Stomach (tissue), 4 donors: ENCODE data around the gene NCOA4.

Experiments used
- POLR2AphosphoS5 ChIP-seq, 3 donors: sonication (generic); formaldehyde crosslinking; IDR thresholded peaks; one replicate each; pipeline ENCODE4 v1.6.1; 2016; ENCODE audit warnings: antibody characterized with exemption in 3 of 3
- TF ChIP-seq, protein P1 (sequence below), 7 experiments: fragments of 450-650 bp in 4 of 7; fragments of 200-600 bp in 3 of 7; sonication (generic) in 3 of 7; IDR thresholded peaks; one replicate each; pipeline ENCODE4 v1.5.1; 2016 to 2019; ENCODE audit warnings: antibody characterized with exemption in 7 of 7, control low read depth in 2 of 7, mild to moderate bottlenecking in 1 of 7

GRCh38 chr10:46053534-46054434, 23.4 kb upstream of the NCOA4 start:
- TF ChIP-seq, protein P1, sequence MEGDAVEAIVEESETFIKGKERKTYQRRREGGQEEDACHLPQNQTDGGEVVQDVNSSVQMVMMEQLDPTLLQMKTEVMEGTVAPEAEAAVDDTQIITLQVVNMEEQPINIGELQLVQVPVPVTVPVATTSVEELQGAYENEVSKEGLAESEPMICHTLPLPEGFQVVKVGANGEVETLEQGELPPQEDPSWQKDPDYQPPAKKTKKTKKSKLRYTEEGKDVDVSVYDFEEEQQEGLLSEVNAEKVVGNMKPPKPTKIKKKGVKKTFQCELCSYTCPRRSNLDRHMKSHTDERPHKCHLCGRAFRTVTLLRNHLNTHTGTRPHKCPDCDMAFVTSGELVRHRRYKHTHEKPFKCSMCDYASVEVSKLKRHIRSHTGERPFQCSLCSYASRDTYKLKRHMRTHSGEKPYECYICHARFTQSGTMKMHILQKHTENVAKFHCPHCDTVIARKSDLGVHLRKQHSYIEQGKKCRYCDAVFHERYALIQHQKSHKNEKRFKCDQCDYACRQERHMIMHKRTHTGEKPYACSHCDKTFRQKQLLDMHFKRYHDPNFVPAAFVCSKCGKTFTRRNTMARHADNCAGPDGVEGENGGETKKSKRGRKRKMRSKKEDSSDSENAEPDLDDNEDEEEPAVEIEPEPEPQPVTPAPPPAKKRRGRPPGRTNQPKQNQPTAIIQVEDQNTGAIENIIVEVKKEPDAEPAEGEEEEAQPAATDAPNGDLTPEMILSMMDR (IDR thresholded peaks at IDR 0.05) = no peak
- no peak for TF ChIP-seq POLR2AphosphoS5 (IDR thresholded peaks at IDR 0.05)
